Skin epidermis (tissue), 12 donors: ENCODE results near the gene MAP2K2.
"Not testable (repeated sequence)": the region's sequence is repeated elsewhere in the genome, so short reads cannot be mapped to it uniquely, and the experiment has no call there.

Experiments
- H3K27ac ChIP-seq, 21 experiments: fragments of 200-600 bp; sonication (generic) in 11 of 21; one replicate each; pipeline ENCODE4 v1.5.0; 2020; ENCODE audit warnings: mild to moderate bottlenecking in 3 of 21, inconsistent platforms in 2 of 21, moderate library complexity in 2 of 21
- H3K4me3 ChIP-seq, 7 experiments: fragments of 200-600 bp; sonication (generic) in 2 of 7; one replicate each; pipeline ENCODE4 v1.5.0; 2020; ENCODE audit warnings: inconsistent platforms in 2 of 7, mild to moderate bottlenecking in 2 of 7, moderate library complexity in 1 of 7

The MAP2K2 gene

DNA sequence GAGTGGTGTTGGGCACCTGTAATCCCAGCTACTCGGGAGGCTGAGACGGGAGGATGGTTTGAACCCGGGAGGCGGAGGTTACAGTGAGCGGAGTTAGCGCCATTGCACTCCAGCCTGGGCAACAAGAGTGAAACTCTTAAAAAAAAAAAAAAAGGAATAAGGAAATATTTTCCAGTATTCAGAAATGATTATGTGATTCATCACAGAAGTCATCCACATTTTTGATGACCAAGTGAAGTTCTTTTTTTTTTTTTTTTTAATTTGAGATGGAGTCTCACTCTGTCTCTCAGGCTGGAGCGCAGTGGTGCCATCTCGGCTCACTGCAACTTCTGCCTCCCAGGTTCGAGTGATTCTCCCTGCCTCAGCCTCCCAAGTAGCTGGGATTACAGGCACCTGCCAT is 11.5 kb upstream of the MAP2K2 start:
- H3K27ac ChIP-seq, H3K4me3 ChIP-seq: not testable (repeated sequence)

DNA sequence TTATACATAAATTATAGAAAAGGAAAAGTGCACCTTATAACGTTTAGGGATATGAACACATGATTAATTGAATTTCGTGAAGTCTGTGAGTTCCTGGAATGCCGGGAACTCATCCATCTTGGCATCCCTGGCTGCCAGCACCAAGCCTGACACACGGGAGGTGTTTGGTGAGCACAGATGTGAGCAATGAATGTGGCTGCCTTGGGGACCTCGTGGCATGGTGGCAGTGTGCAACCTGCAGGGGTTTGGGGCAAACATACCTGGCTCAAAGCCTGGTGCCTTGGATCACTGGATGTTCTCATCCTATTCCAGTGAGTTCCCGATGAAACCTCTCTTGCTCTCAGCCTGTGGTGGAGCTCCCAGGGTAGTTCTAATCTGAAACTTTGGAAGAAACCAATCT is 10.4 kb upstream of the MAP2K2 start:
- Histone ChIP-seq H3K27ac (no peak overlapping the region), H3K4me3 (no peak overlapping the region)

DNA sequence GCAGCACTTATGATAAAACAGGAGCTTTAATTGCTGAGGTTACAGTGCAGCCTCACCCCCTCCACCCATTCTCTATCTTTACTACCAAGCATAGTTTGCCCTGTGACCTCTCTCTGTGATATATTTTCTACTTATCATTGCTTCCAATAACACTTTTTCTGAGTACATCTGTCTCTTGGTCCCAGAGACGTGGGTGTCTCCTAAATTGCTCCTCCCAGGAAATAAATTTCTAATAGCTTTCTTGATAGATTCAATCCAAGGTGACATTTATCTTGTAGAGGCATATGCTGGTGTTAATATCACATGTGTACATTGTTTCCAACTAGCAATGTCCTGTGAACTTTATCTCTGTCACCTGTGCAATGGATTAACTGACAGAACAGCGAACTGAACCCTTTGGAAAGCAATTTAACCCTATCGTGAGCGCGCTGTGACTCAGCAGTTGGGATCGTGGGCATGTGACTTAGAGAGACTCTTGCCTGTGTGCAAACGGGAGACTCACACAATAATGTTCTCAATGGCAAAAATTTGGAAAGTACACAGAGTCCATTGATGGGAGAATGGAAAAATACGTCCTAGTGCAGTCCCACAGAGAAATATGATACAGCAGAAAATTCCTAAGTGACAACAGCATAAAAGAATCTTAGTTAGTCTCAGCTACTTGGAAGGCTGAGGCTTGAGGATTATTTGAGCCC is 7.0 kb upstream of the MAP2K2 start:
- Histone ChIP-seq H3K4me3 (no peak overlapping the region), H3K27ac (no peak overlapping the region)

DNA sequence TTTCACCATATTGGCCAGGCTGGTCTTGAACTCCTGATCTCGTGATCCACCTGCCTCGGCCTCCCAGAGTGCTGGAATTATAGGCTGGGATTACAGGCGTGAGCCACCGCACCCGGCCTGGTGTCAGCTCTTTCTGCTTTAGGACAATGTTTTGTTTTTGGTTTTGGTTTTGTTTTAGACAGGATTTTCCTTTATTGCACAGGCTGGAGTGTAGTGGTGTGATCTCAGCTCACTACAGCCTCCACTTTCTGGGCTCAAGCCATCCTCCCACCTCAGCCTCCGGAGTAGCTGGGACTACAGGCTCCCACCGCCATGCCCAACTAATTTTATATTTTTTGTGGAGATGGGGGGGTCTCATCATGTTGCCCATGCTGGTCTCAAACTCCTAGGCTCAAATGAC is 5.1 kb upstream of the MAP2K2 start:
- not testable (repeated sequence) for H3K4me3 ChIP-seq, H3K27ac ChIP-seq

DNA sequence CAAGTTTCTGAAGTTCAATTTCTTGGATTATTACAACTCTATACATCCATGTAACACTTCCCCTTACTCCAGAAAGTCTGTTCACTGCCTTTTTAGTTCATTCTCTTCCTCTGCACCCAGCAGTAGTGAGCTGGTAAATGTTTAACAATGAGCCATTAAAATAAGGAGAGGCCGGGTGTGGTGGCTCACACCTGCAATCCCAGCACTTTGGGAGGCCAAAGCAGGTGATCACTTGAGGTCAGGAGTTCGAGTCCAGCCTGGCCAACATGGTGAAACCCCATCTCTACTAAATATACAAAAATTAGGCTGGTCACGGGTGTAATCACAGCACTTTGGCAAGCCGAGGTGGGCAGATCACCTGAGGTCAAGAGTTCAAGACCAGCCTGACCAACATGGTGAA is 3.4 kb upstream of the MAP2K2 start:
- H3K27ac ChIP-seq, H3K4me3 ChIP-seq: not testable (repeated sequence)

DNA sequence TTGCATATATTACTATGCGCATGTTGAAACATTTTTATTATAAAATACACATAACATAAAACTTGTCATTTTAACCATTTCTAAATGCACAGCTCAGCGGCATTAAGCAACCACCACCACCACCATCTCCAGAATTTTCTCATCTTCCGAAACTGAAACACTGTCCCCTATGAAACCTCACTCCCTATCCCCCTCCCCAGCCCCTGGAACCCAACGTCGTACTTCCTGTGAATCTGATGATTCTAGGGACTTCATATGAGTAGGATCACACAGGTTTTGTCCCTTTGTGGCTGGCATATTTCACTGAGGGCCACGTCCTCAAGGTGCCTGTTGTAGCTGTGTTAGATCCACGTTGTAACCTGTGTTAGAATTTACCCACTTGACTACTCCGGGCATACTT is 716 bp upstream of the MAP2K2 start:
- peak overlapping the region in 15 of 21 experiments; percentile 78 to 93 (median 88) for H3K27ac ChIP-seq
- H3K4me3 ChIP-seq: peak overlapping the region in 5 of 7 experiments; percentile 75 to 83 (median 77)

DNA sequence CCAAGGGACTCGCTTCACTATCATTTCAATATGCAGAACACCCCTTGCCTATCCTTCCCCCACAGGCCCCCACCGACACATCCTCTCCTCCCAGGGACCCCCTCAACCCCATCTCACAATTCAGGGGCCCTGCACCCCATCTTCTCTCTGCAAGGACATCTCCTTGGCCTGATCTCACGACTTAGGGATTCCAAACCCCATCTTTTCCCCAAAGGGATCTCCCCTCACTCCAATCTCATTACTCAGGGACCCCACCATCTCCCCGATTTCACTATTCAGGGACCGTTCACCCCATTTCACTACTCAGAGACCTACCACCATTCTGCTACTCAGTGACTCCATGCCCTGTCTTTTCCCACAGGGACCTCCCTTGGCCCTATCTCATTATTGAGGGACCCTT is 1.4 kb downstream of the MAP2K2 start:
- H3K27ac ChIP-seq: peak overlapping the region in 17 of 21 experiments; percentile 78 to 93 (median 88)
- peak overlapping the region in 6 of 7 experiments; percentile 69 to 89 (median 80) for H3K4me3 ChIP-seq

DNA sequence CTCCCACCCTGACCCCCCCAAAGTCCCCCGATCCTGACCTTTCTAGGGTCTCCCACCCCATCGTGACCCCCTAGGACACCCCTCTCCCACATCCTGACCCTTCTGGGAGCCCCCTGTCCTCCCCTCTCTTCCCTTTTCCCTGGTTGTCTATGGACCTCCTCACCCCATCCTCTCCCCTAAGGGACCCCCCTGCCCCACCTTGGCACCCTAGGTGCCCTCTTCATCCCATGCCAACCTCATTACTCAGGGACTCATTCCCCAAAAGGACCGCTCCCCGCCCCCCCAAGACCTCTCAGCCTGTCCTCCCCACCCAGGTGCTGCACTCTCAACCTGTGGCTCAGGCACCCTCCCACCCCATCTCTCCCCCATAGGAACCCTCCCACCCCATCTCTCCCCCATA is 2.1 kb downstream of the MAP2K2 start:
- Histone ChIP-seq H3K4me3 (no peak overlapping the region), H3K27ac (peak overlapping the region in 2 of 21 experiments; percentile 88 to 90)

DNA sequence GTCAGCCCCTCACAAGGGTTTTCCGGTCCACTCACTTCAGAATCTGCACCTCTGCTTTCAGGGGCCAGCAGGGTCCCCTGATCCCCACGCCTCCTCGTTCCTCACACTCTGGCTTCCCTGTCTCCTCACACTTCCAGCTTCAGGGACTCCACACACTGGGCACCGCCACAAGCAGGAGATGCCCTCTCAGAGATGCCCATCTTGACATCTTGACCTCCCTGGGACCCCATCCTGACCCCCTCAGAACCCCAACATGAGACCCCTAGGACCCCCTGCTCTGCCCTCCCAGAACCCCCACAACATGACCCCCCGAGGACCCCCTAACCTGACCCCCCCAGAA is 2.7 kb downstream of the MAP2K2 start:
- Histone ChIP-seq H3K27ac (peak overlapping the region in 1 of 21 experiments; percentile 4), H3K4me3 (no peak overlapping the region)

DNA sequence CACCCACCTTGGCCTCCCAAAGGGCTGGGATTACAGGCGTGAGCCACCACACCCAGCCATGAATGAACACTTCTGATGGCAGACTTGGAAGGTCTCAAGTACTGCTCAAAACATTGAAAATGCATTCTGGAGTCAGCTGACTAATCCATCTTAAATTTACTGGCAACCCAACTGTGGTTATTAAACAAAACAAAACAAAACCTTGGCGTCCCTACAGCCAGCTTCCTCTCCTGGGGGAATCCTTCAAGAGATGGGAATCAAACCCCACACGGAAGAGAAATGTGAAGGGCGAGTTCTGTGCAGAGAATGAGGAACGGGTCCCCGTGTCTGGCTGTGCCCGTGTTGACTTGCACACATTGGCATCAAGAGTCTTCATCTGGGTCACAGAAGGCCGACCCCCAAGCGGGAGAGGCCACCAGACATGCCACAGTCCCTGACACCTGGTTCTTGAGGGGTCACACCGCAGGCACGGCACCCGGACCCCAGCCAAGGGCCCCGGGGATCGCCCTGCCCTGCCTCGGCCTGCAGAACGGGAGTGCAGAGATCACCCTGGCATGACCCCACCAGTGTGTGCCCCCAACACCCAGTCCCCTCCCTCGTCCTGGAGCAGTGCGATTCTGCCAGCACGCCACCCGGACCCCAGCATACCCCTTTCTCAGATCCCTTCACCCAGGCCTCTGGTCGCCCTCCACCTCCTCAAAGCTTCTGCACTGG is 3.2 kb downstream of the MAP2K2 start:
- peak overlapping the region in 2 of 21 experiments; percentile 4 to 21 for H3K27ac ChIP-seq
- no peak overlapping the region for H3K4me3 ChIP-seq

DNA sequence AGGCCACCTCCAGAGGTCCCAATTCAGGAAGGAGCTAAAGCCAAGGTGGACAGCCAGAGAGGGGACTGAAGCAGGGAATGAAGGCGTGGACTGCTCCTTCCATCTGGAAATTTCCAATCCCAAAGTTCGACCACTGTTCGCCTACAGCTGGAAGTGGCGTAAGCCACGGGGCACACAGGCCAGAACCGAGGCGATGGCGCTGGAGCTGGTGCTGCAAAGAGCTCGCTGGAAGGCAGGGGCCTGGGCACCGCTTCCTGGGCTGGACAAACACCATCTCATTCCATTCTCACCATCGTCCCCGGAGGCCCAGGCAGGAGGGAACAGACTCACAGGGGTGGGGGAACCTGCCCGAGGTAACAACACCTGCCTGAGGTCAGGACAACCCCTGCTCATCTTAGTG is 4.2 kb downstream of the MAP2K2 start:
- H3K4me3 ChIP-seq: no peak overlapping the region
- H3K27ac ChIP-seq: no peak overlapping the region

DNA sequence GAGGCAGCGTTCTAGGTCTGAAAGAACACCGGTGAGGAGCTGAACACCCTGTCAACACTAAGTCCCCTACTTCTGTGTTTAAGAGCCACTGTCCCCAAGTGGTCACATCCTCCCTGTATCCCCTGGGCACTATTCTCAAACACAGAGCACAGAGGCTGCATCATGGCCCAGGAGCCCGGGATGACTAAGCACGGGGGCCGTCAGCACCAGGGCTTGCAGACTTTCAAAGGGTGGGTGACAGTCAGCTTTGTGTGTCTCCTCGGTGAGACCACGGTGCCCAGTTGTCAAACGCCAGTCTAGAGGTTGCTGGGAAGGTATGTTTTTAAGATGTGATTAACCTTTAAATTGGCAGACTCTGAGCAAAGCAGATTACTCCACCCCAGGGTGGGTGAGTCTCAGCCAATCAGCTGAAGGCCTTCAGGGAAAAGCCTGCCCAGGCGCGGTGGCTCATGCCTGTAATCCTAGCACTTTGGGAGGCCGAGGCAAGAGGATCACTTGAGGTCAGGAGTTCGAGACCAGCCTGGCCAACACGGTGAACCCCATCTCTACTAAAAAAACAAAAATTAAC is 8.0 kb downstream of the MAP2K2 start:
- Histone ChIP-seq H3K27ac (peak overlapping the region in 4 of 21 experiments; percentile 39 to 68 (median 61)), H3K4me3 (no peak overlapping the region)

DNA sequence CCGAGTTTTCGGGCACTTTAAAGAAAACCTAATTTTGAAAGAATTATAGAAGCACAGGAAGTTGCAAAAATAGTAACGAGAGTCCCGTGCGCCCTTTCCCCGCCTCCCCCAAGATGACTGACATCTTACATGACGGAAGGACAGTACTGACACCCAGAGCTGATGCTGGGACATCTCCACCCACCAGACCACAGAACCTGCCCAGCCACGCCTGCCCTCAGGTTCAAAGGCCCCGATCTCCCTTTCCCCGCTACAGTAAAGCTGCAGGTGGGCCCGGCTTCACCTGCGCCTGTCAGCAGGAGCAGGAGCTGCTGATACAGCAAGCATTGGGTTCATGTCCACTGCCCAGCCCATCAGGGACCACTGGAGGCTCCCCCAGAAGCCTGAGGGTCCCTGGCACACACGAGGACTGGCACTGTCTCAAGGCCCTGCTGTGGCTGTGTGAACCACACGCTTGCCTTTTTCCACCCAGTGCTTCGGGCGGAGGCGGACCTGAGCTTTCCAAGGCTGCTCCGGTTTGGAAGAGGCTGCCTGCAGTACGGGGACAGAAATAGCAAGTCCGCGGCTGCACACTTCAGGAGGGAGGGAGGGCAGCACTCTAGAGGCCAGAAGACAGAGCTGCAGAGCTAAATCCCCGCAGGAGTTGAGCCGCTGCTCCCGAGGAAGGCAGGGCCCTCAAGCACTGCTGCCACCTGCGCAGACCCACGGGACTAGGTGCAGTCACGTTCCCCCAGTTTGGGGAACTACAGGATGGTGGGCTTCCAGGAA is 8.7 kb downstream of the MAP2K2 start:
- Histone ChIP-seq H3K27ac (peak overlapping the region in 11 of 21 experiments; percentile 21 to 68 (median 53)), H3K4me3 (no peak overlapping the region)

DNA sequence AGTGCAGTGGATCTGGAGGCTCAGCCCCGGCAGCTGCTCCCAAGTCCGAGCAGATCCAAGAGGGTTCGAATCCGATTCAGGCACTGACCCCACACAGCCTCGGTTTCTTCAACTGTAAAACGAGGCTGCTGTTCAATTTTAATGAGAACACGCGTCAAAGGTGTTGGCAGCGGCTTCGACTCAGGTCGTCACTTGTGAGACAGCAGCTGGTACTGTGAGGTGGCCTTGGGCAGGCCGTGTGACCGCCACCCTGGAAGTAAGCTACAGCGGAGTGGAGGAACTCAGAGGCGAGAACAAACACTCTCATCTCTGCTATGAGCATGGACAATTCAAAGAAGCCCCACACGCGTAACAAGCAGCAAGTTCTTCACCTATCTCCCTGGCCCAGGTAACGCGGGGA is 9.7 kb downstream of the MAP2K2 start:
- H3K27ac ChIP-seq: peak overlapping the region in 1 of 21 experiments; percentile 64
- H3K4me3 ChIP-seq: no peak overlapping the region

DNA sequence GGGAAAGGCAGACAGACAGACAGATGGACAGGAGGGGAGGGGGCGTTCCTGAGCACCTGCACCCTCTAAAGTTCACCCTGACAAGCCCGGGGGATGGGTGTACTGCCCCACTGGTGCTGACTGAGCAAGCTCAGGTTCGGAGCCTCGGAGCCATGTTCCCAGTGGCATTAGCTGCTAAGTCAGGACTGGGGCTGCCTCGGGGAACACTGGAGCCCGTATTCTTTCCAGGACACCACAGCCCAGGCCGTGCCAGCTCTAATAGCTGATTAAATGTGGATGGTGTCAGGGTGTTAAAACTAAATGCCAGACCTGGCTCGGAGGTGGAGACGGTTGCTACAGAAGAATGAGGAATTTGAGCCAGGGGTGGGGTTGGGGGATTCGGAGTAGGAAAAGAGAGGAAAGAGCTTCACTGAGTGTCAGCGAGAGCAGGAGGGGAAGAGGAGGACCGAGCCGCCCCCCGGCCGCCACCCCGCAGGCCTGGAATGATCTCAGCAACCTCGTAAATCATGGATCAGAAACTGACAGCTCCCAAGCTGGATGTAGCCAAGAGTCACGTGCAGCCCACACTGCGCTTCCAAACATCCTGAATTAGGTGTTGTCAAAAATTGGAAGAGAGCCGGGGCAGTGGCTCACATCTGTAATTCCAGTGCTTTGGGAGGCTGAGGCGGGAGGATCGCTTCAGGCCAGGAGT is 10.4 kb downstream of the MAP2K2 start:
- Histone ChIP-seq H3K4me3 (no peak overlapping the region), H3K27ac (no peak overlapping the region)

DNA sequence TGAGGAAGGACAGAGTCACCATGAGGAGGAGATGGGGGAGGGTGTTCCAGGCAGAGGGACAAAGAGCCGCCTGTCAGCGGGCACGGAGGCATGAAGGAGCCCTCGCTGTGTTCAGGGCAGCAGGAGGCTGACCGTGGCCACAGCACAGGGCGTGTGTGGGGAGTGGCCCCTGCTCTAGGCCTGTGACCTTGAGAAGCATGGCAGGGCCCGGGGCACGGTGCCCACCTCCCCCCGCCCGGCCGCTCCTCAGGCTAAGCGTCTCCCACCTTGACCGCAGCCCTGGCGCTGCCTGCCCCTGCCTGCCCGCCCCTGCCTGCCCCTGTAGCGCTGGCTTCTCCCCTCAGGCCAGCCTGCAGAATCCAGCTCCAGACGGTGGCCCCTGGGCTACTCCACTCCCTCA is 11.6 kb downstream of the MAP2K2 start:
- Histone ChIP-seq H3K27ac (no peak overlapping the region), H3K4me3 (no peak overlapping the region)

DNA sequence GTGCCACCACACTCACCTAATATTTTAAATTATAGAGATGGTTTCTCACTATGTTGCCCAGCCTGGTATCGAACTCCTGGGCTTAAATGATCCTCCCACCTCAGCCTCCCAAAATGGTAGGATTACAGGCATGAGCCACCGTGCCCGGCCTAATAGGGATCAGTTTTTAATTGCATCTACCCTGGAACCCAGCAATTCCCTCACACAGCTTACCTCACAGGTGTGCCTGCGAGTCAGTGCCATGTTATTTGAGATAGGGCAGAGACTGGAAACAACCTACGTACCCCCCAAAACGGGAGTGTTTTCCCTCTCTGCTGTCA is 14.3 kb downstream of the MAP2K2 start:
- peak overlapping the region in 11 of 21 experiments; percentile 9 to 88 (median 57) for H3K27ac ChIP-seq

DNA sequence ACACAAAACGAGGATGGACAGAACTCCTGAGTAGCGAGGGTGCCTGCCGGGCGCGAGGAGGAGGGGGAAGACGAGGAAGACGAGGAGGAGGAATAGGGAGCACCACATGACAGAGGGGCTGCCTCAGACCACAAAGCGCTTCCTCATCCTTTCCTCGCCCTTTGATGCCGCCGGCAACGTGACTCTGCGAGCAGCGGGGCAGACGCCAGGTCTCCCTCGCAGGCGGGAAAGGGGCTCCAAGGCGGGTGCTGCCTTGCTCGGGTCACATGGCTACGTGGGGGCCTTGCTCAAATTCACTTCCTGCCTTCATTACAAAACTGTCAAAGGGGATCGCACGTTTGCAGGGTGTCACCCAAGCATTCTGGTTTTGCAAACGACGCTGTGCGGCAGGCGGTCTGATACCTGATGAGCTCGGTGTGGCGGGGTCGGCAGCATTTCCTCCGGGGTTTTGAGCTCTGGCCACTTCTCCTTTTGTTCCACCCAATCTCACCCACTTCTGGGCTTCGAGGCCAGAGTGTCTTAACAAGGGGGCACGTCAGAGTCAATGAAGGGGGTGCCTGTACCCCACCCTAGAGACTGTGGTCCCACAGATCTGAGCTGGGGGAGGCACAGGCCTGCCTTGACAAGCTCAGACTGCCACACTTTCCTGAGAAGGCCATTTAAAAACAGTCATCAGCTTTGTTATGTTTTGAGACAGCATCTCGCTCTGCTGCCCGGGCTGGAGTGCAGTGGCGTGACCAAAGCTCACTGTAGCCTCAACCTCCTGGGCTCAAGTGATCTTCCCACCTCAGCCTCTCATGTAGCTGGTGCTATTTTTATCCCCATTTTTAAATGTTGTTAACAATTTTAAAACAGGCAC is 14.9 kb downstream of the MAP2K2 start:
- Histone ChIP-seq H3K27ac (peak overlapping the region in 11 of 21 experiments; percentile 9 to 88 (median 57)), H3K4me3 (no peak overlapping the region)

More for the DNA sequence above, 14.3 kb downstream of the MAP2K2 start:
- no peak overlapping the region for H3K4me3 ChIP-seq

DNA sequence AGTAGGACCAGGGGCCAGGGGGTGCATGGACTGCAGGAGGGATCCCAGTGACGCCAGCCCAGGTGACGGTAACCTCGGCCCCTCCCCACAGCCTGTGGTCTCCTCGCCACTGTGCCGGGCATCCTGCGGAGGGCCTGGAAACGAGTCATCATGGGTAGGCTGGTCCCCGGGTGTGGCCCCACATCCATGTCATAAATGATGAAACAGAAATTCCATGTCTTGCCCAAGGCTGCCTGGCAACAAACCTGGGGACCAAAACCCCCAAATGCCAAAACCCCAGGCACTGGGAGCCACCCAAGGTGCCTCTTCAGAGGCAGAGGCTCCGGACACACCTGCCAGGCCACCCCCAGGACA is 20.9 kb downstream of the MAP2K2 start:
- Histone ChIP-seq H3K4me3 (no peak overlapping the region), H3K27ac (peak overlapping the region in 7 of 21 experiments; percentile 5 to 85 (median 29))
